ENCODE measurements around the gene RPTOR. TPM values are rescaled to one million over a fixed set of nuclear protein-coding genes. Genes with fewer than 3 reads are reported as not detected.

RPTOR gene
- total RNA-seq, 1 experiment from 2014 or later, result 25.1 TPM

DNA sequence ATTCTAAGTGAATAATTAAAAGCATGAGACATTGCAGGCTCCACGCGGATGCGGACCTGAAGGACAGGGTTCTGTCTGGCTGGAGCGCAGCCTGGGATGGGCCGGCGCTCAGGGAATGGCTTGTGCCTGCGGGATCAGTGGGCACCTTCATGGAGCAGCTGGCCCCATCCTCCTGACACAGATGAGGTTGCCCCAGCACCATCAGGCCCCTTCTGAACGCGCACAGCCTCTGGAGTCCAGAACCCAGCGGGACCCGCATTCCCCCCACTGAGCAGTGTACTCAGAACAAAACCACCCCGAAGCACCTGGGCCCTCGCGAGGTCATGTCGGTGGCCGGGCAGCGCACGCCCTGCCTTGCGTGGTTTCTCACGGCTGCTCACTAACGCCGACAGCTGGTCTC, 376.5 kb downstream of the RPTOR start:
- Histone ChIP-seq H2AFZ (ENCODE audit: low read length) (no peak overlapping the region), H4K20me1 (ENCODE audit: control insufficient read depth, insufficient read depth, insufficient read length) (no peaks in the 10 kb centered on the region), H4K91ac (ENCODE audit: insufficient read length, low read depth, low read length) (no peak overlapping the region), H3K79me2 (ENCODE audit: insufficient read depth, low read length) (no peaks in the 10 kb centered on the region), H4K5ac (ENCODE audit: insufficient read length, low read depth, low read length) (no peak overlapping the region), H3K9ac (ENCODE audit: extremely low read depth, insufficient read length, low read length) (no peak overlapping the region), H3K23me2 (ENCODE audit: insufficient read length, low read depth, low read length, poor library complexity, severe bottlenecking) (peaks cover 3% of the 10 kb centered on the region), H3K9me3 (ENCODE audit: control insufficient read depth, low read depth, low read length) (no peaks in the 10 kb centered on the region), H3K23ac (ENCODE audit: insufficient read length, low read depth, low read length) (no peak overlapping the region), H3K27me3 (ENCODE audit: insufficient read depth, low read length) (no peaks in the 10 kb centered on the region), H2BK15ac (ENCODE audit: low read depth, low read length) (no peak overlapping the region), H3K4me1 (ENCODE audit: insufficient read depth, low read length) (no peaks in the 10 kb centered on the region), H3K4ac (ENCODE audit: low read depth, low read length) (no peak overlapping the region), H3T11ph (ENCODE audit: low read length) (no peak overlapping the region), H2AK5ac (ENCODE audit: insufficient read length, low read length) (no peak overlapping the region), H3K79me1 (ENCODE audit: insufficient read depth, low read depth, low read length, poor library complexity, severe bottlenecking) (no peaks in the 10 kb centered on the region), H2BK5ac (ENCODE audit: insufficient read length, low read length) (no peak overlapping the region), H3K18ac (ENCODE audit: insufficient read length, low read depth, low read length) (no peak overlapping the region), H2BK12ac (ENCODE audit: insufficient read length, low read depth, low read length) (no peak overlapping the region), H3K56ac (ENCODE audit: insufficient read length, low read depth, low read length) (no peak overlapping the region), H2BK20ac (ENCODE audit: low read depth, low read length, poor library complexity, severe bottlenecking) (no peak overlapping the region), H3K14ac (ENCODE audit: insufficient read depth, low read length) (no peak overlapping the region), H2BK120ac (ENCODE audit: low read depth, low read length, poor library complexity, severe bottlenecking) (no peak overlapping the region), H3K27ac (ENCODE audit: insufficient read length, low read depth, low read length) (no peak overlapping the region), H3K4me2 (ENCODE audit: insufficient read depth, insufficient read length, low read length) (no peak overlapping the region), H4K8ac (replicated peaks; ENCODE audit: insufficient read length, low read depth, low read length) (no peak overlapping the region)
- WGBS (ENCODE audit: extremely low coverage, insufficient read length, low lambda C conversion rate), result no CpG with 5 or more reads among the region's 22 CpGs
- H3K27ac Mint-ChIP-seq, result no peak overlapping the region
- peaks cover 7 to 18% (median 12%) of the 10 kb centered on the region in 3 experiments for H3K36me3 Mint-ChIP-seq (ENCODE audit: insufficient read depth in 1 of 3, low read depth in 3 of 3)
- TF ChIP-seq CTCF (conservative IDR thresholded peaks at IDR 0.05), result no peak
- peaks cover 27% of the 10 kb centered on the region for H3K27me3 Mint-ChIP-seq (ENCODE audit: low read depth)
- no peak for DNase-seq
- no peak overlapping the region for H3K4me3 Mint-ChIP-seq
- H3K4me1 Mint-ChIP-seq, result peaks cover 2% of the 10 kb centered on the region in 2 experiments
- no peaks in the 10 kb centered on the region for H3K9me3 Mint-ChIP-seq

Measured in H9 (cell line).